T-cell (primary cell): ENCODE data around the gene SAMD8. TPM values are rescaled to one million over a fixed set of nuclear protein-coding genes. Genes with fewer than 3 reads are reported as not detected.
"Not testable (repeated sequence)": the region's sequence is repeated elsewhere in the genome, so short reads cannot be mapped to it uniquely, and the experiment has no call there.

Experiments used
- ATAC-seq, 4 experiments: fragments of 200-7000 bp in 3 of 4; fragments of 150-1000 bp in 1 of 4; cut with Tn5 transposase; replicated peaks in 1 of 4; 1 replicate in 3 of 4; 2 replicates in 1 of 4; pipeline ENCODE4 v1.10.0; 2021; ENCODE audit warnings: moderate library complexity in 3 of 4, mild to moderate bottlenecking in 2 of 4, moderate number of reproducible peaks in 1 of 4
- CTCF ChIA-PET, 2 donors: fragments of 300-600 bp; sonication (Branson Sonifier 250); formaldehyde crosslinking; loops; one replicate each; lab custom pipeline; 2022; ENCODE audit warnings: antibody characterized with exemption in 2 of 2; lab: Charles Lee
- POLR2A ChIA-PET, 2 donors: fragments of 300-600 bp; sonication (Branson Sonifier 250); formaldehyde crosslinking; loops; one replicate each; lab custom pipeline; 2022; ENCODE audit warnings: antibody characterized with exemption in 2 of 2; lab: Charles Lee
- DNase-seq, 35 experiments: peaks; one replicate each; pipeline versions ENCODE4 v3.0.0 to v3.0.0-alpha.2; 2013 to 2023
- H3K27ac ChIP-seq: one replicate; pipeline ENCODE4 v1.5.1; 2013; ENCODE audit warnings: low read length
- H3K27me3 ChIP-seq, 2 experiments: replicated peaks in 1 of 2; 1 replicate in 1 of 2; 2 replicates in 1 of 2; pipeline versions ENCODE4 v1.6.1 to v1.7.0; 2013; ENCODE audit warnings: low read length in 1 of 2, mixed read lengths in 1 of 2; ENCODE audit not compliant: control insufficient read depth in 2 of 2, insufficient read depth in 2 of 2; ENCODE audit errors: extremely low read depth in 1 of 2
- H3K36me3 ChIP-seq, 2 donors: 1 replicate in 1 of 2; 2 replicates in 1 of 2; pipeline versions ENCODE4 v1.6.1 to v1.7.0; 2013; ENCODE audit warnings: low read length in 1 of 2; ENCODE audit not compliant: control insufficient read depth in 2 of 2, insufficient read depth in 1 of 2; ENCODE audit errors: extremely low read depth in 1 of 2
- H3K4me1 ChIP-seq, 2 experiments: 1 replicate in 1 of 2; 2 replicates in 1 of 2; pipeline versions ENCODE4 v1.6.1 to v1.7.0; 2013; ENCODE audit warnings: low read length in 2 of 2, mixed read lengths in 1 of 2; ENCODE audit not compliant: insufficient read depth in 2 of 2, control insufficient read depth in 1 of 2; ENCODE audit errors: extremely low read depth in 1 of 2
- H3K4me3 ChIP-seq, 2 donors: 1 replicate in 1 of 2; 2 replicates in 1 of 2; pipeline versions ENCODE4 v1.5.1 to v1.7.0; 2013; ENCODE audit warnings: mild to moderate bottlenecking in 2 of 2, low read length in 1 of 2, moderate library complexity in 1 of 2; ENCODE audit not compliant: control insufficient read depth in 1 of 2; ENCODE audit errors: extremely low read depth in 1 of 2
- H3K9me3 ChIP-seq: 2 replicates; pipeline ENCODE4 v1.7.0; 2013
- H3K27ac Mint-ChIP-seq, 2 donors: one replicate each; pipeline ENCODE4 v1.8.0; 2020 to 2021; ENCODE audit warnings: mild to moderate bottlenecking in 2 of 2, mixed read lengths in 2 of 2
- H3K27me3 Mint-ChIP-seq, 2 donors: one replicate each; pipeline ENCODE4 v1.8.0; 2021 to 2022; ENCODE audit warnings: mixed read lengths in 2 of 2
- H3K36me3 Mint-ChIP-seq: one replicate; pipeline ENCODE4 v1.8.0; 2021; ENCODE audit warnings: mixed read lengths
- H3K4me1 Mint-ChIP-seq, 3 donors: one replicate each; pipeline ENCODE4 v1.8.0; 2020 to 2022; ENCODE audit warnings: mixed read lengths in 3 of 3, mild to moderate bottlenecking in 1 of 3
- H3K4me3 Mint-ChIP-seq, 3 donors: one replicate each; pipeline ENCODE4 v1.8.0; 2020 to 2022; ENCODE audit warnings: mild to moderate bottlenecking in 3 of 3, mixed read lengths in 3 of 3, moderate library complexity in 3 of 3
- H3K9me3 Mint-ChIP-seq, 3 donors: one replicate each; pipeline ENCODE4 v1.8.0; 2020 to 2022; ENCODE audit warnings: mixed read lengths in 3 of 3
- WGBS: methylation state at CpG from one replicate; pipeline ENCODE4 v1.1.5; 2013; ENCODE audit warnings: missing lambda C conversion rate; ENCODE audit not compliant: insufficient coverage; 5-methylcytosine and 5-hydroxymethylcytosine counted together
- total RNA-seq, 35 experiments: library from RNA in 6 of 35; stranded (reverse) in 6 of 35; fragments of 120-200 nt in 1 of 35; gene quantifications; one replicate each; pipeline versions ENCODE4 v1.2.1 to v1.2.4 and lab custom pipeline; 2013 to 2026

Gene SAMD8
- total RNA-seq, 5 donors from 2014 or later (not counting 1 experiment from before 2014, with no cell fraction given): 15.6 to 28.1 (median 16.1) TPM

GRCh38 chr10:75212343-75212742, 100.9 kb downstream of the SAMD8 start:
- Mint-ChIP-seq H3K4me1 (peaks cover 41 to 46% (median 43%) of the 10 kb centered on the region in 3 donors), H3K4me3 (peak overlapping the region; percentile 67 to 98 (median 90)), H3K27ac (peak overlapping the region; percentile 36 to 39), H3K36me3 (peaks cover 30% of the 10 kb centered on the region), H3K9me3 (no peaks in the 10 kb centered on the region), H3K27me3 (no peaks in the 10 kb centered on the region)
- no peak overlapping the region for H3K4me3 ChIP-seq
- no peak overlapping the region for H3K27ac ChIP-seq
- ChIA-PET POLR2A (interaction anchor here (0.6 to 1.5 kb wide), 2 partner anchors 10 to 24 kb away, joined by 3 to 7 read pairs; no protein-coding TSS in a partner anchor), CTCF (interaction anchor here in 1 of 2 donors (2.8 to 5.0 kb wide), 3 partner anchors 17 to 25 kb away, joined by 28 to 74 read pairs (median 48); partner anchors contain the start of gene COMTD1)
- no peaks in the 10 kb centered on the region for H3K9me3 ChIP-seq
- H3K4me1 ChIP-seq: peaks cover 14 to 44% of the 10 kb centered on the region in 2 experiments
- H3K27me3 ChIP-seq: no peaks in the 10 kb centered on the region
- DNase-seq (no peak), ATAC-seq (no peak)
- peaks cover 0 to 49% of the 10 kb centered on the region in 2 donors for H3K36me3 ChIP-seq
- no CpG with 5 or more reads among the region's 6 CpGs for WGBS

GRCh38 chr10:75220274-75220673, 108.8 kb downstream of the SAMD8 start:
- no peak overlapping the region for H3K27ac Mint-ChIP-seq
- H3K4me1 Mint-ChIP-seq: peaks cover 50 to 54% (median 51%) of the 10 kb centered on the region in 3 donors
- Histone ChIP-seq H3K27ac (no peak overlapping the region), H3K4me3 (no peak overlapping the region), H3K4me1 (peaks cover 0 to 22% of the 10 kb centered on the region in 2 experiments), H3K9me3 (no peaks in the 10 kb centered on the region), H3K36me3 (peaks cover 4 to 89% of the 10 kb centered on the region in 2 donors), H3K27me3 (no peaks in the 10 kb centered on the region)
- ATAC-seq: no peak
- H3K9me3 Mint-ChIP-seq: no peaks in the 10 kb centered on the region
- WGBS: 94% methylated on average over 4 of the region's 4 CpGs
- no peaks in the 10 kb centered on the region for H3K27me3 Mint-ChIP-seq
- CTCF ChIA-PET: no interaction called here
- no peak for DNase-seq
- POLR2A ChIA-PET: no interaction called here
- peaks cover 50% of the 10 kb centered on the region for H3K36me3 Mint-ChIP-seq
- H3K4me3 Mint-ChIP-seq: no peak overlapping the region

GRCh38 chr10:75221492-75221891, 110.0 kb downstream of the SAMD8 start:
- H3K9me3 ChIP-seq, POLR2A ChIA-PET, H3K27me3 ChIP-seq, ATAC-seq, H3K27ac ChIP-seq, H3K4me3 Mint-ChIP-seq, H3K27ac Mint-ChIP-seq, H3K27me3 Mint-ChIP-seq, DNase-seq, H3K4me3 ChIP-seq, H3K9me3 Mint-ChIP-seq: not testable (repeated sequence)
- 94% methylated on average over 2 of the region's 8 CpGs for WGBS
- peaks cover 51% of the 10 kb centered on the region for H3K36me3 Mint-ChIP-seq
- CTCF ChIA-PET: interaction anchor here in 1 of 2 donors (1.2 kb wide), 1 partner anchor 9 kb away, joined by 3 read pairs; no protein-coding TSS in a partner anchor
- H3K4me1 Mint-ChIP-seq: peaks cover 53 to 56% (median 54%) of the 10 kb centered on the region in 3 donors
- Histone ChIP-seq H3K36me3 (peaks cover 4 to 82% of the 10 kb centered on the region in 2 donors), H3K4me1 (peaks cover 0 to 21% of the 10 kb centered on the region in 2 experiments)

GRCh38 chr10:75223507-75223906, 112.1 kb downstream of the SAMD8 start:
- H3K9me3 ChIP-seq: no peaks in the 10 kb centered on the region
- H3K27ac ChIP-seq: no peak overlapping the region
- ATAC-seq (no peak), DNase-seq (no peak)
- peak overlapping the region; percentile 62 to 81 for H3K27ac Mint-ChIP-seq
- peaks cover 48% of the 10 kb centered on the region for H3K36me3 Mint-ChIP-seq
- peaks cover 4 to 77% of the 10 kb centered on the region in 2 donors for H3K36me3 ChIP-seq
- H3K4me1 Mint-ChIP-seq: peaks cover 53 to 63% (median 55%) of the 10 kb centered on the region in 3 donors
- no peaks in the 10 kb centered on the region for H3K9me3 Mint-ChIP-seq
- ChIA-PET CTCF (interaction anchor here in 1 of 2 donors (1.6 kb wide), 1 partner anchor 12 kb away, joined by 5 read pairs; no protein-coding TSS in a partner anchor), POLR2A (no interaction called here)
- no peaks in the 10 kb centered on the region for H3K27me3 ChIP-seq
- H3K27me3 Mint-ChIP-seq: no peaks in the 10 kb centered on the region
- no peak overlapping the region for H3K4me3 Mint-ChIP-seq
- 100% methylated on average over 1 of the region's 2 CpGs for WGBS
- H3K4me3 ChIP-seq: no peak overlapping the region
- H3K4me1 ChIP-seq: peaks cover 0 to 14% of the 10 kb centered on the region in 2 experiments

GRCh38 chr10:75226095-75226494, 114.6 kb downstream of the SAMD8 start:
- no peaks in the 10 kb centered on the region for H3K9me3 Mint-ChIP-seq
- peaks cover 55% of the 10 kb centered on the region for H3K36me3 Mint-ChIP-seq
- H3K9me3 ChIP-seq: no peaks in the 10 kb centered on the region
- H3K27me3 ChIP-seq: no peaks in the 10 kb centered on the region
- no peak overlapping the region for H3K4me3 Mint-ChIP-seq
- DNase-seq (no peak), ATAC-seq (no peak)
- H3K4me1 ChIP-seq: peaks cover 0 to 17% of the 10 kb centered on the region in 2 experiments
- H3K27ac Mint-ChIP-seq: peak overlapping the region; percentile 52 to 81
- no peak overlapping the region for H3K27ac ChIP-seq
- peaks cover 57 to 70% (median 61%) of the 10 kb centered on the region in 3 donors for H3K4me1 Mint-ChIP-seq
- H3K4me3 ChIP-seq: no peak overlapping the region
- ChIA-PET CTCF (interaction anchor here (0.6 to 1.4 kb wide), 4 partner anchors 11 to 114 kb away, joined by 3 to 9 read pairs (median 5); no protein-coding TSS in a partner anchor), POLR2A (interaction anchor here (0.5 to 1.1 kb wide), 3 partner anchors 10 to 17 kb away, joined by 3 to 6 read pairs (median 6); no protein-coding TSS in a partner anchor)
- H3K36me3 ChIP-seq: peaks cover 4 to 74% of the 10 kb centered on the region in 2 donors
- H3K27me3 Mint-ChIP-seq: no peaks in the 10 kb centered on the region
- no CpG with 5 or more reads among the region's 2 CpGs for WGBS

GRCh38 chr10:75226656-75227055, 115.2 kb downstream of the SAMD8 start:
- ChIA-PET CTCF (interaction anchor here (0.6 to 5.6 kb wide), 4 partner anchors 15 to 1449 kb away, joined by 3 to 74 read pairs (median 7); partner anchors contain the start of gene VDAC2 (in 1 of the 2)), POLR2A (interaction anchor here in 1 of 2 donors (1.1 kb wide), 1 partner anchor 10 kb away, joined by 3 read pairs; no protein-coding TSS in a partner anchor)
- Histone ChIP-seq H3K9me3 (no peaks in the 10 kb centered on the region), H3K27ac (no peak overlapping the region), H3K27me3 (no peaks in the 10 kb centered on the region), H3K36me3 (peaks cover 4 to 75% of the 10 kb centered on the region in 2 donors), H3K4me3 (no peak overlapping the region), H3K4me1 (peaks cover 0 to 17% of the 10 kb centered on the region in 2 experiments)
- peak overlapping the region; percentile 16 to 36 for H3K27ac Mint-ChIP-seq
- WGBS: 100% methylated on average over 1 of the region's 5 CpGs
- no peaks in the 10 kb centered on the region for H3K9me3 Mint-ChIP-seq
- no peak overlapping the region for H3K4me3 Mint-ChIP-seq
- no peaks in the 10 kb centered on the region for H3K27me3 Mint-ChIP-seq
- no peak for DNase-seq
- H3K4me1 Mint-ChIP-seq: peaks cover 53 to 72% (median 60%) of the 10 kb centered on the region in 3 donors
- peaks cover 58% of the 10 kb centered on the region for H3K36me3 Mint-ChIP-seq
- no peak for ATAC-seq
